SK-N-DZ (cell line): ENCODE results near the gene DGKB.
"Not testable (repeated sequence)": the region's sequence is repeated elsewhere in the genome, so short reads cannot be mapped to it uniquely, and the experiment has no call there.

Source experiments
- DNase-seq: peaks from one replicate; pipeline ENCODE4 v3.0.0-alpha.2; 2015; ENCODE audit warnings: low spot score

Gene DGKB

GRCh38 chr7:14478834-14479510 lies 423.6 kb downstream of the DGKB start:
- DNase-seq: no peak

- not testable (repeated sequence) for DNase-seq
Observed at GRCh38 chr7:14461716-14462115, 440.8 kb downstream of the DGKB start.

GRCh38 chr7:14458846-14459245 lies 443.7 kb downstream of the DGKB start:
- not testable (repeated sequence) for DNase-seq

- DNase-seq: peak; percentile 81
Observed at GRCh38 chr7:14457568-14458453, 444.7 kb downstream of the DGKB start.

GRCh38 chr7:14449291-14449690 lies 453.3 kb downstream of the DGKB start:
- DNase-seq: no peak

GRCh38 chr7:14446829-14447228 lies 455.7 kb downstream of the DGKB start:
- DNase-seq: no peak

GRCh38 chr7:14446219-14446618 lies 456.3 kb downstream of the DGKB start:
- no peak for DNase-seq

GRCh38 chr7:14438366-14438765 lies 464.2 kb downstream of the DGKB start:
- DNase-seq: no peak

- DNase-seq: no peak
Observed at GRCh38 chr7:14436878-14437277, 465.7 kb downstream of the DGKB start.

- DNase-seq: no peak
Observed at GRCh38 chr7:14432924-14433323, 469.6 kb downstream of the DGKB start.

- no peak for DNase-seq
Observed at GRCh38 chr7:14430926-14431325, 471.6 kb downstream of the DGKB start.

- no peak for DNase-seq
Observed at GRCh38 chr7:14425559-14425958, 477.0 kb downstream of the DGKB start.

- no peak for DNase-seq
Observed at GRCh38 chr7:14424675-14425074, 477.9 kb downstream of the DGKB start.

- DNase-seq: no peak
Observed at GRCh38 chr7:14420768-14421167, 481.8 kb downstream of the DGKB start.

- peak; percentile 3 for DNase-seq
Observed at GRCh38 chr7:14419531-14419930, 483.0 kb downstream of the DGKB start.

- DNase-seq: no peak
Observed at GRCh38 chr7:14418633-14419032, 483.9 kb downstream of the DGKB start.

GRCh38 chr7:14414274-14414986 lies 488.1 kb downstream of the DGKB start:
- no peak for DNase-seq

- no peak for DNase-seq
Observed at GRCh38 chr7:14407246-14408015, 495.1 kb downstream of the DGKB start.

- no peak for DNase-seq
Observed at GRCh38 chr7:14403587-14403986, 499.0 kb downstream of the DGKB start.

GRCh38 chr7:14400271-14400670 lies 502.3 kb downstream of the DGKB start:
- no peak for DNase-seq

GRCh38 chr7:14398526-14398925 lies 504.0 kb downstream of the DGKB start:
- DNase-seq: no peak

GRCh38 chr7:14395860-14396259 lies 506.7 kb downstream of the DGKB start:
- no peak for DNase-seq
